A673 (cell line): ENCODE results near the gene TBC1D4. TPM values are rescaled to one million over a fixed set of nuclear protein-coding genes. Genes with fewer than 3 reads are reported as not detected.

Experiments used
- BruUV-seq: library from RNA; stranded (reverse); fragments of 400-500 nt; replicated peaks from 2 replicates; lab custom pipeline; 2021; lab: Mats Ljungman, UMichigan
- CTCF ChIA-PET: fragments of 300-600 bp; sonication (Branson Sonifier 250); formaldehyde crosslinking; loops from one replicate; lab custom pipeline; 2022; ENCODE audit warnings: antibody characterized with exemption; lab: Charles Lee
- POLR2A ChIA-PET: fragments of 300-600 bp; sonication (Branson Sonifier 250); formaldehyde crosslinking; loops from one replicate; lab custom pipeline; 2022; ENCODE audit warnings: antibody characterized with exemption; ENCODE audit not compliant: low non-redundant PET; lab: Charles Lee
- DNase-seq: peaks from one replicate; pipeline ENCODE4 v3.0.0-alpha.2; 2015; ENCODE audit warnings: low spot score
- H3K27ac ChIP-seq: fragments of 200-600 bp; sonication (generic); 2 replicates; pipeline ENCODE4 v1.5.1; 2016; ENCODE audit warnings: mixed run types, low read depth, mild to moderate bottlenecking, mixed read lengths, antibody characterized with exemption, low read length; ENCODE audit not compliant: poor library complexity, severe bottlenecking
- H3K27me3 ChIP-seq: fragments of 200-600 bp; sonication (generic); replicated peaks from 2 replicates; pipeline ENCODE4 v1.6.1; 2017; ENCODE audit warnings: mixed run types, low read depth, mild to moderate bottlenecking, mixed read lengths, antibody characterized with exemption, low read length; ENCODE audit not compliant: insufficient read depth, poor library complexity
- H3K36me3 ChIP-seq: fragments of 200-600 bp; sonication (generic); 2 replicates; pipeline ENCODE4 v1.6.1; 2016; ENCODE audit warnings: mixed run types, mild to moderate bottlenecking, mixed read lengths, antibody characterized with exemption, low read length; ENCODE audit not compliant: insufficient read depth, poor library complexity, severe bottlenecking
- H3K4me1 ChIP-seq: fragments of 200-600 bp; sonication (generic); 2 replicates; pipeline ENCODE4 v1.6.1; 2017; ENCODE audit warnings: mixed run types, mild to moderate bottlenecking, mixed read lengths, antibody characterized with exemption, low read length; ENCODE audit not compliant: insufficient read depth, poor library complexity, severe bottlenecking
- H3K4me3 ChIP-seq: fragments of 200-600 bp; sonication (generic); 2 replicates; pipeline ENCODE4 v1.5.1; 2016; ENCODE audit warnings: low read depth, mixed run types, mild to moderate bottlenecking, mixed read lengths, low read length; ENCODE audit not compliant: poor library complexity, severe bottlenecking
- H3K9me3 ChIP-seq: fragments of 200-600 bp; sonication (generic); 2 replicates; pipeline ENCODE4 v1.6.1; 2016; ENCODE audit warnings: mixed run types, low read depth, mild to moderate bottlenecking, mixed read lengths, antibody characterized with exemption, low read length; ENCODE audit not compliant: poor library complexity, severe bottlenecking
- EZH2 ChIP-seq: fragments of 200-600 bp; sonication (generic); IDR thresholded peaks from 2 replicates; pipeline ENCODE4 v1.6.1; 2017; ENCODE audit warnings: borderline replicate concordance, low read depth, mild to moderate bottlenecking, mixed read lengths, antibody characterized with exemption, low read length; ENCODE audit not compliant: poor library complexity, severe bottlenecking
- intact Hi-C: fragments of 100-400 bp; cut with micrococcal nuclease; formaldehyde crosslinking; loops from one replicate; pipeline ENCODE4 v1.10.0; 2022; ENCODE audit not compliant: unreplicated experiment
- total RNA-seq: library from RNA; stranded (reverse); gene quantifications from 2 replicates; pipeline ENCODE4 v1.2.3, GENCODE V29; 2021
- TF ChIP-seq, protein P1 (sequence below): fragments of 300-800, 200-600 bp; sonication (generic); conservative IDR thresholded peaks from 2 replicates; pipeline ENCODE4 v1.5.1; 2017; ENCODE audit warnings: low read depth, mild to moderate bottlenecking, antibody characterized with exemption, low read length, moderate library complexity, mixed read lengths

The TBC1D4 gene
- total RNA-seq, 1 experiment from 2014 or later, result 9.8 TPM

GRCh38 chr13:75470676-75471075, 11.3 kb downstream of the TBC1D4 start:
- intact Hi-C loops, result no loop called here
- H3K27me3 ChIP-seq, result no peaks in the 10 kb centered on the region
- no TSS peak for BruUV-seq
- no peak for DNase-seq
- no peaks in the 10 kb centered on the region for H3K9me3 ChIP-seq
- no peak overlapping the region for H3K27ac ChIP-seq
- no peak for TF ChIP-seq EZH2
- TF ChIP-seq, protein P1, sequence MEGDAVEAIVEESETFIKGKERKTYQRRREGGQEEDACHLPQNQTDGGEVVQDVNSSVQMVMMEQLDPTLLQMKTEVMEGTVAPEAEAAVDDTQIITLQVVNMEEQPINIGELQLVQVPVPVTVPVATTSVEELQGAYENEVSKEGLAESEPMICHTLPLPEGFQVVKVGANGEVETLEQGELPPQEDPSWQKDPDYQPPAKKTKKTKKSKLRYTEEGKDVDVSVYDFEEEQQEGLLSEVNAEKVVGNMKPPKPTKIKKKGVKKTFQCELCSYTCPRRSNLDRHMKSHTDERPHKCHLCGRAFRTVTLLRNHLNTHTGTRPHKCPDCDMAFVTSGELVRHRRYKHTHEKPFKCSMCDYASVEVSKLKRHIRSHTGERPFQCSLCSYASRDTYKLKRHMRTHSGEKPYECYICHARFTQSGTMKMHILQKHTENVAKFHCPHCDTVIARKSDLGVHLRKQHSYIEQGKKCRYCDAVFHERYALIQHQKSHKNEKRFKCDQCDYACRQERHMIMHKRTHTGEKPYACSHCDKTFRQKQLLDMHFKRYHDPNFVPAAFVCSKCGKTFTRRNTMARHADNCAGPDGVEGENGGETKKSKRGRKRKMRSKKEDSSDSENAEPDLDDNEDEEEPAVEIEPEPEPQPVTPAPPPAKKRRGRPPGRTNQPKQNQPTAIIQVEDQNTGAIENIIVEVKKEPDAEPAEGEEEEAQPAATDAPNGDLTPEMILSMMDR, result no peak
- CTCF ChIA-PET, result no interaction called here
- H3K36me3 ChIP-seq, result no peaks in the 10 kb centered on the region
- H3K4me3 ChIP-seq, result no peak overlapping the region
- POLR2A ChIA-PET, result no interaction called here
- H3K4me1 ChIP-seq, result peaks cover 7% of the 10 kb centered on the region

- Histone ChIP-seq H3K4me1 (peaks cover 7% of the 10 kb centered on the region), H3K9me3 (no peaks in the 10 kb centered on the region), H3K27me3 (no peaks in the 10 kb centered on the region), H3K4me3 (no peak overlapping the region), H3K36me3 (no peaks in the 10 kb centered on the region), H3K27ac (no peak overlapping the region)
- ChIA-PET POLR2A (no interaction called here), CTCF (no interaction called here)
- DNase-seq, result peak; percentile 65
- intact Hi-C loops, result no loop called here
- TF ChIP-seq, protein P1, result no peak
- no TSS peak for BruUV-seq
Observed at GRCh38 chr13:75469047-75469446, 12.9 kb downstream of the TBC1D4 start.

DNA sequence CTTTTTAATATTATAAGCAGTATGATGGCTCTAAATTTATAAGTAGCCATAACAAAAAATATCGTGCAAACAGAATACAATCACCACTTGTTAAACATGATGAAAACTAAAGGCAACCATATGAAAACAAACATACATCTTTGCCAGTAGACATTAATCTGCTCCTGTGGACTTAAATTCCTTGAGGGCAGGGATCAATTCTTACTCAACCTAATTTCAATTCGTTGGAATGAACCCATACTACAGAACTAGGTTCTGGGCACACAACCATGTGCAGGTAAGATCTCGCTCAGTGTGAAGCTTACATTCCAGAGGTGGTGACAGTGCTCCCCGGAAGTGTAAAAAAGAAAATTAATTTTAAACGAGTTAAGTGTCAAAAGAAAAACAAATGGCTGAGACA, 13.4 kb downstream of the TBC1D4 start:
- no peaks in the 10 kb centered on the region for H3K9me3 ChIP-seq
- ChIA-PET POLR2A (no interaction called here), CTCF (no interaction called here)
- H3K27me3 ChIP-seq, result no peaks in the 10 kb centered on the region
- no peak overlapping the region for H3K4me3 ChIP-seq
- BruUV-seq, result no TSS peak
- DNase-seq, result no peak
- intact Hi-C loops, result no loop called here
- H3K36me3 ChIP-seq, result no peaks in the 10 kb centered on the region
- peaks cover 7% of the 10 kb centered on the region for H3K4me1 ChIP-seq
- TF ChIP-seq EZH2, result no peak
- TF ChIP-seq, protein P1, result no peak
- no peak overlapping the region for H3K27ac ChIP-seq
